Endothelial cell of umbilical vein (primary cell): ENCODE measurements around the gene PTGFRN.

Experiments
- POLR2A ChIP-seq: IDR thresholded peaks from 2 replicates; pipeline ENCODE4 v1.6.1; 2012; ENCODE audit warnings: low read depth, mild to moderate bottlenecking, control low read depth, low read length
- TF ChIP-seq, protein P1 (sequence below), 2 donors: IDR thresholded peaks; 1 replicate in 1 of 2; 2 replicates in 1 of 2; pipeline ENCODE4 v1.5.1; 2011; ENCODE audit warnings: low read length in 2 of 2, mild to moderate bottlenecking in 2 of 2, moderate library complexity in 2 of 2, control low read depth in 1 of 2, inconsistent platforms in 1 of 2, low read depth in 1 of 2; ENCODE audit not compliant: insufficient read depth in 1 of 2; ENCODE audit errors: extremely low read depth in 1 of 2
- TF ChIP-seq, protein P2 (sequence below): IDR thresholded peaks from 2 replicates; pipeline ENCODE4 v1.6.1; 2011; ENCODE audit not compliant: insufficient read depth, insufficient read length

DNA sequence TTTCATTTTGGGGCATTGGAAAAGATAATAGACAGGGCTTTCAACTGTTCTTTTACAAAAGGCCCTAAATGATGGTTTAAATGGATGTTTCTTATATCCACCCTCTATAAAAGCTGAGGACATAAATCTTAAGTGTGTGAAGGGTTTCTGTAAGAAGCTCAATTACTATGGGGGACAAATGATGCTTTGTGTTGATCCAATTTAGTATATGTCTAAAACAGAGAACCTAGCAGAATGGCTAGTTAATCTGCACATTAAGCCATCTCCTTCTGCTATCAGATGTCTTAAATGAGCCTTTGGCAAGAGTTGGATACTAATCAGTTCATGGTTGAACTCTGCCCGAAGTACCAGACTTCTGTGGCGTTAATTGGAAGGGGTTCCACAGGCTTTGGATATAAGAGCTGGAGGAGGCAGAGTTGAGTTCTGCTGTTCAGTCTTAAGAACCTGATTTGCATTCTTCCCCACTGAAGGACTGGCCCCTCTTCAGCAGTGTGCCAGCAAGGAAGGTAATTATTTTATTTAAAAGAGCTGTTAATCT, 43.1 kb downstream of the PTGFRN start:
- TF ChIP-seq, protein P1, sequence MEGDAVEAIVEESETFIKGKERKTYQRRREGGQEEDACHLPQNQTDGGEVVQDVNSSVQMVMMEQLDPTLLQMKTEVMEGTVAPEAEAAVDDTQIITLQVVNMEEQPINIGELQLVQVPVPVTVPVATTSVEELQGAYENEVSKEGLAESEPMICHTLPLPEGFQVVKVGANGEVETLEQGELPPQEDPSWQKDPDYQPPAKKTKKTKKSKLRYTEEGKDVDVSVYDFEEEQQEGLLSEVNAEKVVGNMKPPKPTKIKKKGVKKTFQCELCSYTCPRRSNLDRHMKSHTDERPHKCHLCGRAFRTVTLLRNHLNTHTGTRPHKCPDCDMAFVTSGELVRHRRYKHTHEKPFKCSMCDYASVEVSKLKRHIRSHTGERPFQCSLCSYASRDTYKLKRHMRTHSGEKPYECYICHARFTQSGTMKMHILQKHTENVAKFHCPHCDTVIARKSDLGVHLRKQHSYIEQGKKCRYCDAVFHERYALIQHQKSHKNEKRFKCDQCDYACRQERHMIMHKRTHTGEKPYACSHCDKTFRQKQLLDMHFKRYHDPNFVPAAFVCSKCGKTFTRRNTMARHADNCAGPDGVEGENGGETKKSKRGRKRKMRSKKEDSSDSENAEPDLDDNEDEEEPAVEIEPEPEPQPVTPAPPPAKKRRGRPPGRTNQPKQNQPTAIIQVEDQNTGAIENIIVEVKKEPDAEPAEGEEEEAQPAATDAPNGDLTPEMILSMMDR (IDR thresholded peaks at IDR 0.05; ENCODE audit: extremely low read depth in 1 of 2, insufficient read depth in 1 of 2, low read depth in 1 of 2, low read length in 2 of 2), result no peak
- no peak for TF ChIP-seq POLR2A
- TF ChIP-seq, protein P2, sequence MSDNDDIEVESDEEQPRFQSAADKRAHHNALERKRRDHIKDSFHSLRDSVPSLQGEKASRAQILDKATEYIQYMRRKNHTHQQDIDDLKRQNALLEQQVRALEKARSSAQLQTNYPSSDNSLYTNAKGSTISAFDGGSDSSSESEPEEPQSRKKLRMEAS, result no peak
